ENCODE measurements around the gene ZNF678.

The ZNF678 gene

DNA sequence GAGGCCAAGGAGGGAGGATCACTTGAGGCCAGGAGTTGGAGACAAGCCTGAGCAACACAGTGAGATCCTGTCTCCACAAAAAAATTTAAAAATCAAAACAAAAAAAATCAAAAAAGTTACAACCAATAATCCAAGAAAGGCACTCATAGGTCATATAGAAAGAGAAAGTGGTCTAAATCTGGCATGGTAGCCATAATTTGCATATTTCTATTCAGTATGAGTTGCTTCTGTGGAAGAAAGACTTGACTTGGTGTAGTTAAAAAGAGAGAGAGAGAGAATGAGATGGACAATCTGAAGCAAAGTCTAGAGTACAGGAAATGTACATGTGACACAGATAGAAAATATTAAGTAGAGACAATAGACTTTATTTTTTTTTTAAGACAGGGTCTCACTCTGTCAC lies 149.3 kb downstream of the ZNF678 start:
- CTCF ChIA-PET, result interaction anchor here (0.6 kb wide), 1 partner anchor 25 kb away, joined by 3 read pairs; no protein-coding TSS in a partner anchor
- POLR2A ChIA-PET, result no interaction called here
- TF ChIP-seq ZNF221 (tag by site-specific recombination; IDR thresholded peaks at IDR 0.05; ENCODE audit: borderline replicate concordance), result no peak
- TF ChIP-seq ZNF561 (tag by site-specific recombination; IDR thresholded peaks at IDR 0.05; ENCODE audit: borderline replicate concordance), result no peak
- TF ChIP-seq, protein P1, sequence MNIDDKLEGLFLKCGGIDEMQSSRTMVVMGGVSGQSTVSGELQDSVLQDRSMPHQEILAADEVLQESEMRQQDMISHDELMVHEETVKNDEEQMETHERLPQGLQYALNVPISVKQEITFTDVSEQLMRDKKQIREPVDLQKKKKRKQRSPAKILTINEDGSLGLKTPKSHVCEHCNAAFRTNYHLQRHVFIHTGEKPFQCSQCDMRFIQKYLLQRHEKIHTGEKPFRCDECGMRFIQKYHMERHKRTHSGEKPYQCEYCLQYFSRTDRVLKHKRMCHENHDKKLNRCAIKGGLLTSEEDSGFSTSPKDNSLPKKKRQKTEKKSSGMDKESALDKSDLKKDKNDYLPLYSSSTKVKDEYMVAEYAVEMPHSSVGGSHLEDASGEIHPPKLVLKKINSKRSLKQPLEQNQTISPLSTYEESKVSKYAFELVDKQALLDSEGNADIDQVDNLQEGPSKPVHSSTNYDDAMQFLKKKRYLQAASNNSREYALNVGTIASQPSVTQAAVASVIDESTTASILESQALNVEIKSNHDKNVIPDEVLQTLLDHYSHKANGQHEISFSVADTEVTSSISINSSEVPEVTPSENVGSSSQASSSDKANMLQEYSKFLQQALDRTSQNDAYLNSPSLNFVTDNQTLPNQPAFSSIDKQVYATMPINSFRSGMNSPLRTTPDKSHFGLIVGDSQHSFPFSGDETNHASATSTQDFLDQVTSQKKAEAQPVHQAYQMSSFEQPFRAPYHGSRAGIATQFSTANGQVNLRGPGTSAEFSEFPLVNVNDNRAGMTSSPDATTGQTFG (tag by site-specific recombination; IDR thresholded peaks at IDR 0.05; ENCODE audit: borderline replicate concordance), result no peak
- Histone ChIP-seq H3K4me3 (ENCODE audit: low read depth, low read length) (no peak overlapping the region), H3K4me1 (ENCODE audit: control insufficient read depth, insufficient read depth, low read length) (no peaks in the 10 kb centered on the region), H3K36me3 (ENCODE audit: control insufficient read depth in 2 of 2, insufficient read depth in 1 of 2, low read length in 2 of 2) (no peaks in the 10 kb centered on the region), H3K27ac (ENCODE audit: extremely low read depth, low read depth, low read length) (no peak overlapping the region), H3K9me3 (ENCODE audit: control insufficient read depth, insufficient read depth, low read depth, low read length) (no peaks in the 10 kb centered on the region; the same call in 1 of the 2 replicates)

DNA sequence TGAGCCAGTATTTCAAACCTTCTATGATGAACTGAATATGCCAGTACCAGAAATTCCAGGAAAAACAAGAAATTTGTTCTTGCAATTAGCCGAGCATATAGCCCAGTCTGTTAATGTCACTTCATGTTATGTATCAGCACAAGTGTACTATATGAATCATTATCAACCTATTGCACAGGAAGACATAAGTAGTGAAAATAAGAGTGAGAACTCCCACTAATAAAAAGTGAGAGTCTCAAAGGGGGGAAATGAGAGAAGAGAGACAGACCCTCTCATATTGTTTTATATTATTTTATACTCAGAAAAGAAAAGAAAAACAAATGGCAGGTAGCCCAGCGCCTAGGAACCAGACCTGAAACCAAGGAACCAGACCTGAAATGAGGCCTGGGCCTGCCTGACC lies 155.6 kb downstream of the ZNF678 start:
- no peaks in the 10 kb centered on the region for H3K36me3 ChIP-seq (ENCODE audit: control insufficient read depth in 2 of 2, insufficient read depth in 1 of 2, low read length in 2 of 2)
- ChIA-PET POLR2A (no interaction called here), CTCF (no interaction called here)
- H3K4me1 ChIP-seq (ENCODE audit: control insufficient read depth, insufficient read depth, low read length), result no peaks in the 10 kb centered on the region
- peaks cover 4% of the 10 kb centered on the region; the same call in 1 of the 2 replicates for H3K9me3 ChIP-seq (ENCODE audit: control insufficient read depth, insufficient read depth, low read depth, low read length)
- H3K4me3 ChIP-seq (ENCODE audit: low read depth, low read length), result no peak overlapping the region
- TF ChIP-seq ZNF274 (IDR thresholded peaks at IDR 0.05; ENCODE audit: low read length) (no peak), ZNF274 (tag by site-specific recombination; IDR thresholded peaks at IDR 0.05; ENCODE audit: borderline replicate concordance) (peak; percentile 69; the same call in 1 of the 2 replicates), ZNF660 (tag by site-specific recombination; IDR thresholded peaks at IDR 0.05) (no peak)
- H3K27ac ChIP-seq (ENCODE audit: extremely low read depth, low read depth, low read length), result no peak overlapping the region

DNA sequence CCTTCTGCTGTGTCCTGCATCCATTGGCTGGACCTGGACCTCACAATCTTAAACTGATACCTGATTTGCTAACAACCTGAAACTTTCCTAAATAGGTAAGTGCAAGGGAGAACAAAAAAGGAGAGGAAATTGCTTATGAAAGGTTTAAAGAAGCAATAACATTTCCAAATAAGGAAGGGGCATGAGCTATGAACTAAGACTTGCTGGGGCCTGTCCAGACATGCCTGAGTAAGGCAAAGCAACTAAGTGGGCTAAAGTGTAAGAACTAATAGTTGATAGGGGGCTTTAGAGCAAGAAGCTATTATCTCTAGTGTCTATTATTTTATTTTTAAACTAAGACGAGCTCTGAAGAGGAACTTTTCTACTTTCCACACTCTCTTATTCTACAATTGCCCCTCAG lies 160.1 kb downstream of the ZNF678 start:
- CTCF ChIA-PET, result interaction anchor here (1.0 kb wide), 1 partner anchor 230 kb away, joined by 3 read pairs; no protein-coding TSS in a partner anchor
- TF ChIP-seq ZNF324 (tag by site-specific recombination; IDR thresholded peaks at IDR 0.05), result no peak
- no peak for TF ChIP-seq ZNF391 (tag by site-specific recombination; IDR thresholded peaks at IDR 0.05; ENCODE audit: borderline replicate concordance, low read depth)
- no peak for TF ChIP-seq ZNF274 (IDR thresholded peaks at IDR 0.05; ENCODE audit: low read length)
- TF ChIP-seq ZNF274 (tag by site-specific recombination; IDR thresholded peaks at IDR 0.05; ENCODE audit: borderline replicate concordance), result no peak
- TF ChIP-seq, protein P2, sequence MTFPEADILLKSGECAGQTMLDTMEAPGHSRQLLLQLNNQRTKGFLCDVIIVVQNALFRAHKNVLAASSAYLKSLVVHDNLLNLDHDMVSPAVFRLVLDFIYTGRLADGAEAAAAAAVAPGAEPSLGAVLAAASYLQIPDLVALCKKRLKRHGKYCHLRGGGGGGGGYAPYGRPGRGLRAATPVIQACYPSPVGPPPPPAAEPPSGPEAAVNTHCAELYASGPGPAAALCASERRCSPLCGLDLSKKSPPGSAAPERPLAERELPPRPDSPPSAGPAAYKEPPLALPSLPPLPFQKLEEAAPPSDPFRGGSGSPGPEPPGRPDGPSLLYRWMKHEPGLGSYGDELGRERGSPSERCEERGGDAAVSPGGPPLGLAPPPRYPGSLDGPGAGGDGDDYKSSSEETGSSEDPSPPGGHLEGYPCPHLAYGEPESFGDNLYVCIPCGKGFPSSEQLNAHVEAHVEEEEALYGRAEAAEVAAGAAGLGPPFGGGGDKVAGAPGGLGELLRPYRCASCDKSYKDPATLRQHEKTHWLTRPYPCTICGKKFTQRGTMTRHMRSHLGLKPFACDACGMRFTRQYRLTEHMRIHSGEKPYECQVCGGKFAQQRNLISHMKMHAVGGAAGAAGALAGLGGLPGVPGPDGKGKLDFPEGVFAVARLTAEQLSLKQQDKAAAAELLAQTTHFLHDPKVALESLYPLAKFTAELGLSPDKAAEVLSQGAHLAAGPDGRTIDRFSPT (tag by site-specific recombination; IDR thresholded peaks at IDR 0.05), result no peak
- 0 out of 2 replicates have a peak, but pooled peaks have one; percentile 10 for TF ChIP-seq ZNF211 (tag by site-specific recombination; IDR thresholded peaks at IDR 0.05; ENCODE audit: low read depth)
- 0 out of 2 replicates have a peak, but pooled peaks have one; percentile 40 for TF ChIP-seq TRIM28 (IDR thresholded peaks at IDR 0.05; ENCODE audit: borderline replicate concordance, low read length)
- POLR2A ChIA-PET, result interaction anchor here (1.3 kb wide), 1 partner anchor 12 kb away, joined by 7 read pairs; the partner anchor contains the start of genes JMJD4 and SNAP47
- H3K36me3 ChIP-seq (ENCODE audit: control insufficient read depth in 2 of 2, insufficient read depth in 1 of 2, low read length in 2 of 2), result no peaks in the 10 kb centered on the region
- H3K27ac ChIP-seq (ENCODE audit: extremely low read depth, low read depth, low read length), result no peak overlapping the region
- H3K4me1 ChIP-seq (ENCODE audit: control insufficient read depth, insufficient read depth, low read length), result peaks cover 3% of the 10 kb centered on the region; the same call in 1 of the 2 replicates
- peaks cover 4% of the 10 kb centered on the region; the same call in 1 of the 2 replicates for H3K9me3 ChIP-seq (ENCODE audit: control insufficient read depth, insufficient read depth, low read depth, low read length)
- H3K4me3 ChIP-seq (ENCODE audit: low read depth, low read length), result no peak overlapping the region

DNA sequence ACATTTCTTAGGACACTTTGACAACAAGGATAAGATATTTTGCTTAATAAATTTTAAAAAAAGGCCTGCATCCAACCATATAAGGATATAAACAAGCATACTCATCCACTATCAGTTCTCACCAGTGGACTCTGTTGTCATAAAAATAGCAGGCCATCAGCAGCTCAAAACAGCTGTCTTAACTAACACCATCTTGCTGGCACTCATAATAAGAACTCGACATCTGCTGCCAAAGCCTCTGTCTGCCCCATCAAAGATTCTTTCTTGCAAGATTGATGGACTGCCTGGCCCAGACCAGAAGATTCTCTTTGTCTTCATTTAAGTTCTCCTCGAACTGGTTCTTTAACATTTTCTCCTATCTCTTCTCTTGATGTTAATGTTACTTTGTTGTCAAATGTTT lies 161.7 kb downstream of the ZNF678 start:
- CTCF ChIA-PET, result no interaction called here
- Histone ChIP-seq H3K9me3 (ENCODE audit: control insufficient read depth, insufficient read depth, low read depth, low read length) (peaks cover 4% of the 10 kb centered on the region; the same call in 1 of the 2 replicates), H3K4me1 (ENCODE audit: control insufficient read depth, insufficient read depth, low read length) (peaks cover 13% of the 10 kb centered on the region), H3K27ac (ENCODE audit: extremely low read depth, low read depth, low read length) (no peak overlapping the region), H3K36me3 (ENCODE audit: control insufficient read depth in 2 of 2, insufficient read depth in 1 of 2, low read length in 2 of 2) (no peaks in the 10 kb centered on the region), H3K4me3 (ENCODE audit: low read depth, low read length) (no peak overlapping the region)
- POLR2A ChIA-PET, result no interaction called here
- no peak for TF ChIP-seq ZNF76 (tag by site-specific recombination; IDR thresholded peaks at IDR 0.05; ENCODE audit: borderline replicate concordance, low read depth)
- TF ChIP-seq ZBTB21 (tag by site-specific recombination; IDR thresholded peaks at IDR 0.05), result no peak
- no peak for TF ChIP-seq REPIN1 (tag by site-specific recombination; IDR thresholded peaks at IDR 0.05; ENCODE audit: low read depth)
- TF ChIP-seq, protein P3, sequence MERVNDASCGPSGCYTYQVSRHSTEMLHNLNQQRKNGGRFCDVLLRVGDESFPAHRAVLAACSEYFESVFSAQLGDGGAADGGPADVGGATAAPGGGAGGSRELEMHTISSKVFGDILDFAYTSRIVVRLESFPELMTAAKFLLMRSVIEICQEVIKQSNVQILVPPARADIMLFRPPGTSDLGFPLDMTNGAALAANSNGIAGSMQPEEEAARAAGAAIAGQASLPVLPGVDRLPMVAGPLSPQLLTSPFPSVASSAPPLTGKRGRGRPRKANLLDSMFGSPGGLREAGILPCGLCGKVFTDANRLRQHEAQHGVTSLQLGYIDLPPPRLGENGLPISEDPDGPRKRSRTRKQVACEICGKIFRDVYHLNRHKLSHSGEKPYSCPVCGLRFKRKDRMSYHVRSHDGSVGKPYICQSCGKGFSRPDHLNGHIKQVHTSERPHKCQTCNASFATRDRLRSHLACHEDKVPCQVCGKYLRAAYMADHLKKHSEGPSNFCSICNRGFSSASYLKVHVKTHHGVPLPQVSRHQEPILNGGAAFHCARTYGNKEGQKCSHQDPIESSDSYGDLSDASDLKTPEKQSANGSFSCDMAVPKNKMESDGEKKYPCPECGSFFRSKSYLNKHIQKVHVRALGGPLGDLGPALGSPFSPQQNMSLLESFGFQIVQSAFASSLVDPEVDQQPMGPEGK (tag by site-specific recombination; IDR thresholded peaks at IDR 0.05), result no peak
- TF ChIP-seq, protein P4, sequence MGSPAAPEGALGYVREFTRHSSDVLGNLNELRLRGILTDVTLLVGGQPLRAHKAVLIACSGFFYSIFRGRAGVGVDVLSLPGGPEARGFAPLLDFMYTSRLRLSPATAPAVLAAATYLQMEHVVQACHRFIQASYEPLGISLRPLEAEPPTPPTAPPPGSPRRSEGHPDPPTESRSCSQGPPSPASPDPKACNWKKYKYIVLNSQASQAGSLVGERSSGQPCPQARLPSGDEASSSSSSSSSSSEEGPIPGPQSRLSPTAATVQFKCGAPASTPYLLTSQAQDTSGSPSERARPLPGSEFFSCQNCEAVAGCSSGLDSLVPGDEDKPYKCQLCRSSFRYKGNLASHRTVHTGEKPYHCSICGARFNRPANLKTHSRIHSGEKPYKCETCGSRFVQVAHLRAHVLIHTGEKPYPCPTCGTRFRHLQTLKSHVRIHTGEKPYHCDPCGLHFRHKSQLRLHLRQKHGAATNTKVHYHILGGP (tag by site-specific recombination; IDR thresholded peaks at IDR 0.05), result no peak
- TF ChIP-seq, protein P5, sequence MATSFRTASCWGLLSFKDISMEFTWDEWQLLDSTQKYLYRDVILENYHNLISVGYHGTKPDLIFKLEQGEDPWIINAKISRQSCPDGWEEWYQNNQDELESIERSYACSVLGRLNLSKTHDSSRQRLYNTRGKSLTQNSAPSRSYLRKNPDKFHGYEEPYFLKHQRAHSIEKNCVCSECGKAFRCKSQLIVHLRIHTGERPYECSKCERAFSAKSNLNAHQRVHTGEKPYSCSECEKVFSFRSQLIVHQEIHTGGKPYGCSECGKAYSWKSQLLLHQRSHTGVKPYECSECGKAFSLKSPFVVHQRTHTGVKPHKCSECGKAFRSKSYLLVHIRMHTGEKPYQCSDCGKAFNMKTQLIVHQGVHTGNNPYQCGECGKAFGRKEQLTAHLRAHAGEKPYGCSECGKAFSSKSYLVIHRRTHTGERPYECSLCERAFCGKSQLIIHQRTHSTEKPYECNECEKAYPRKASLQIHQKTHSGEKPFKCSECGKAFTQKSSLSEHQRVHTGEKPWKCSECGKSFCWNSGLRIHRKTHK (tag by site-specific recombination; IDR thresholded peaks at IDR 0.05), result no peak
